NCI-H510A treated with DMSO at 0.1 percent for 48 hours (cell line): ENCODE results near the gene NF1.
"Not testable (repeated sequence)": the region's sequence is repeated elsewhere in the genome, so short reads cannot be mapped to it uniquely, and the experiment has no call there.

Experiments
- DNase-seq: peaks from one replicate; lab custom pipeline; 2025; lab: John Stamatoyannopoulos, UW

The NF1 gene

DNA sequence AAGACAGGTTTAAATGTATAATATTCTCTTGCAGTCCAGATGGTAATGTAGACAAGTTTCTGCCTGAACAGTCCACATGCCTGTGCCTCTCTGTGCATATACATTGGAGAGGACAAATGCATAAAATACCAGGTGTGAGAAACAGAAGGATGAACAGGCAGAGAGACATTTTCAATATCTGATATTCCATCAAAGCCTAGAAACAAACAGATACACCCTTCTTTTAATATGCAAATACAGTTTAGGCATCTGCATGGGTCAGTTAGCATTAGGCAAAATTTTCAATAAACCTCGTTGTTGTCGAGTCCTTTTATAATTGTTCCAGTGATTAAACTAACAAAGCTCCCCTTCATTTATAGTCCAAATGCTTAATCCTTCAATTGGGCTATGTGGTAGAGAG is 201.4 kb downstream of the NF1 start:
- DNase-seq = no peak

DNA sequence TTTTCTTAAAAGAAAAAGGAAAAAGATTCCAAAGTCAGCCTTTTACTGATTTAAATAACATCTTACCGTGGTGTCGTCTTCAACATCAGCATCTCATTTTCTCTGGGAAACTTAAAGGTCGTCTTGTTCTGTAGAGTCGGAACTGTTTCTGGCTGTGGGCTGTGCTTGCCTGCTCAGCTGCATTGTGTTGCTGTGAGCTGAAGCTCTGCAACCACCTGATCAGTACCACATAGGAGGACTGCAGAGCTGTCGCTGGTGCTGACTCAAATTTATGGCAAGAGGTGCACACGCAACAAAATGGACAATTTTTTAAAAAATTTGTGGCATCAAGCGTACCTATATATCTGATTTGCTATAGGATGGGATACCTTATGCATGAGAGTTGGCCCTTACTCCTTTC is 202.3 kb downstream of the NF1 start, which contains the start of gene OMG:
Gene OMG (minus strand): TSS at position 150 of the 400 bp plus-strand sequence. CDS start 908 bp downstream, outside the sequence.
- no peak for DNase-seq

DNA sequence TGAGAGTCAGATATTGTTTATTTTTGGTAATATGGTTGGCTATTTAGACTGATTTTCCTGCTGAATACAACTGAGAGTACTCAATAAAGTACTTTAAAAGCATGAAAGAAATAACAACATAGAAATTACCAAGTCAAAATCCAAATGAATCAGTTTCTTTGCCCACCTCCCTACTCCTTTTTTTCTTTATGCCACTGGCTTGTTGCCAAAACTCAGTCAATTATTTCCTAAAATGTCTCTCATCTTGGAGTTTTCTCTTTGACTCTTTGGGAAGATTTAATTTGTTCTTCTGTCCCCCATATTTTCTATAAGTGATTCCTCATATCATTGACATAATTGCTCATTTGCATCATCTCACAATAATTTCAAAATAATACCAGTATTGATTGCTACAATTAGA is 204.8 kb downstream of the NF1 start:
- DNase-seq = no peak

- DNase-seq = no peak
These were observed 212.9 kb downstream of the NF1 start for GRCh38 chr17:31307640-31308039.

DNA sequence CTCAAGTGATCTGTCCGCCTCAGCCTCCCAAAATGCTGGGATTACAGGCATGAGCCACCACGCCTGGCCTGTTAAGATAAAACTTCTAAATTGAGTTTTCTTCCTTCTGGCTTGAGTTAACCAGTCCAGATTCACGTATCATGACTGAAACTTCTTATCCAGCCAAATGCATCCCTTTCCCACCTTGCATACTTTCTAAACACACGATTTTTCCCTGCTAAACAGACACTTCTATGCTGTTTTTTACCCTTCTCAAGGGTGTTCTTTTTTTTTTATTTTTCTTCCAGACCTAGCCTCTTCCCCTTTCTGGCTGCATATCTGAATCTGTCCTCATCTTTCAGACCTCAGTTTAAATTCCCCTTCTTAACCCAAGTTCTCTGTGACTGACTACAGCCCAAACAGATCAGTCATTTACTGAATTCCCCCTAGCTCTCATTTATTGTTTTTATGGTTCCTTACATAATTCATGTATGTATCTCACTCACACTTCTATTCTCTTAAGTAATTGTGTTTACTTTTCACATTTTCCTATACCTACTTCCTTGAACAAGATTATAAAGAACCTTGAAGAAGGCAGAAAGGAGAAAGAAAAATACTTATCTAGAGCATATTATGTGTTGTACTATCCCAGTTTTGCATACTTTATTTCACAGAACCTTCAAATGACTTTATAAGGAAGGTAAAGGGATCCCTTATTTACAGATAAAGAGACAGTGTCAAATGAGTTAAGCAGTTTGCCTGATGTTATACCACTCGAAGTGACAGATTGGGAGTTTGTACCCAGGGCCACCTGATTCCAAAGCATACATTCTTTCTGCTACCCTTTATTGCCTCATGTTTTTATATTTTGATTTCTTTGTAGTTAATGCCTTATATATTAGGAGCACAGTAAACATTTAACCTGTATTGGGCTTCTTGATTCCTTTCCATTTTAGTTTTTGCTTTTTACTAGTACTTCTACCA is 213.9 kb downstream of the NF1 start:
- no peak for DNase-seq

DNA sequence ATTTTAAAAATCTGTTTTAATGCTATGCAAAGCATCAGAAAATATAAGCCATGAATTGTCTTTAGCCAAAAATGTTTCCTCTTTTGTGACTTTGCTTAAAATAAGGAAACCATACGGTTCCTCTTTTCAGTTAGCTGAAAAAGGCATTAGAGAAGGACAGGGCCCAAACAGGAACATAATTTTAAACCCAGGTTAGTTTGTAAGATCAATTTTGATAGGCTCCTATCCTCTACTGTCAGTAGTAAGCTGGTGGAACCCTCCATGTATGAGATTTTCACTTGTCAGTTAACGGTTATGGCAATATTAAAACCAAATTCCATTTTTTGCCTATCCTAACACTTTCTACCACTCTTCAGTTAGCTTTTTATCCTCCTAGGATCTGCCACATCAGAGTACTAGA is 214.8 kb downstream of the NF1 start:
- DNase-seq = no peak

- no peak for DNase-seq
These were observed 215.5 kb downstream of the NF1 start for GRCh38 chr17:31310260-31310659.

GRCh38 chr17:31310886-31311285 is 216.1 kb downstream of the NF1 start:
- no peak for DNase-seq

DNA sequence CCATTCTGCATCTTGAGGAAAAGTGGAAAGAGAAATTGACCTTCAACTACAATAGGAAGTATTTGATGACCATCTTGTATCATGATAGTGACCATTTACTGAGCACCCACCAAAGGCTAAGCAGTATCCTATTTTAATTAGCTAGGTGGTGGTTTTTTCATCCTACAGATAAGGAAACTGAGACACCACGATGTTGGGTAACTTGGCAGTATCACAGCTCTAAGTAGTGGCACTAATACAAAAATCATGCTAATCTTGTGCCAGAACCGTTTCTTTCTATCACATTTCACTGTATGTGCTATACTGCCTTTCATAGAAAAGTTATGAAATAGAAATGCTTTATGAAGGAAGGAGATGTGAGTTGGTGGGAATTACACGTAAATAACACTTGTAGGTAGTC is 216.7 kb downstream of the NF1 start:
- DNase-seq = no peak

DNA sequence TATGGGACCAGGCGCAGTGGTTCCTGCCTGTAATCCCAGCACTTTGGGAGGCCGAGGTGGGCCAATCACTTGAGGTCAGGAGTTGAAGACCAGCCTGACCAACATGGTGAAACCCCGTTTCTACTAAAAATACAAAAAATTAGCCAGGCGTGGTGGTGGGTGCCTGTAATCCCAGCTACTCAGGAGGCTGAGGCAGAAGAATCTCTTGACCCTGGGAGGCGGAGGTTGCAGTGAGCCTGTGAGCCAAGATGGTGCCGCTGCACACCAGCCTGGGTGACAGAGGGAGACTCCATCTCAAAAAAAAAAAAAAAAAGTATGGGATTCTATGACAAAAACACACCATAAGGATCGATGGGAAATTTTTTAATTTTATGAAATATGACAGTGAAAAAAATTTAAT is 217.4 kb downstream of the NF1 start:
- DNase-seq = not testable (repeated sequence)

DNA sequence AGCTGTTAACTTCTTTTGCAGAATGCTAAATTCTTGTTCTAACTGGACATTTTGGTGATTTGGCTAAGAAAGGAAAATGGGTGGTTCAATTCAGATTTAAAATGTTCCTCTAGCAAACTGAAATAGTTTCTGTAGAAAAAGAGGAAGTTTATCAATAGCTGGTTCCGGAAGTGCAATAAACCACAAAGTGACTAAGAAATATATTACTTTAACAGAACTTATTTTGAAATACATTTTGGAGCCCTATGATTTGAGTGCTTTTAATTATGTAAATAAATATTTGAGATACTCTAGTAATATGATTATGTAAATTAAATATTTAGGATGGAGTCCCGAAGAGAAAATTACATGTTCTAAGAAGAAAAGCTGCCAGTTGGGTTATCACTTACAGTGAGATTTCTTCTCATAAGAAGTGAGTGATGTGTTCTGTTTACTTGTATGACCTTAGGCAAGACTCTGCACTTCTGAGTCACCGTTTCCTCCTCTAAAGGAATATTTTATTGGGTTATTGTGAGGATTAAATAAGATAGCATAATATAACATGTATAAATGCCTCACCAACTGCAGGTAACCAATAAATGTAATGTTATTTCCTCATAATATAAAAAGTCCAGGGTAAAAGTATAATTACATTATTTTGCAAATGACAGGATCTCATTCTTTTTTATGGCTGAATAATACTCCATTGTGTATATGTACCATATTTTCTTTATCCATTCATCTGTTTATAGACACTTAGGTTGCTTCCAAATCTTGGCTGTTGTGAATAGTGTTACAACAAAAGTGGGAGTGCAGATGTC is 219.4 kb downstream of the NF1 start, which contains the start of gene EVI2B:
Gene EVI2B (minus strand): TSS at position 73 of the 800 bp plus-strand sequence. CDS start 8,445 bp downstream, outside the sequence.
- DNase-seq = no peak

- DNase-seq = no peak
These were observed 220.0 kb downstream of the NF1 start for GRCh38 chr17:31314782-31315100.

GRCh38 chr17:31318298-31318801 is 223.6 kb downstream of the NF1 start:
- DNase-seq = no peak

DNA sequence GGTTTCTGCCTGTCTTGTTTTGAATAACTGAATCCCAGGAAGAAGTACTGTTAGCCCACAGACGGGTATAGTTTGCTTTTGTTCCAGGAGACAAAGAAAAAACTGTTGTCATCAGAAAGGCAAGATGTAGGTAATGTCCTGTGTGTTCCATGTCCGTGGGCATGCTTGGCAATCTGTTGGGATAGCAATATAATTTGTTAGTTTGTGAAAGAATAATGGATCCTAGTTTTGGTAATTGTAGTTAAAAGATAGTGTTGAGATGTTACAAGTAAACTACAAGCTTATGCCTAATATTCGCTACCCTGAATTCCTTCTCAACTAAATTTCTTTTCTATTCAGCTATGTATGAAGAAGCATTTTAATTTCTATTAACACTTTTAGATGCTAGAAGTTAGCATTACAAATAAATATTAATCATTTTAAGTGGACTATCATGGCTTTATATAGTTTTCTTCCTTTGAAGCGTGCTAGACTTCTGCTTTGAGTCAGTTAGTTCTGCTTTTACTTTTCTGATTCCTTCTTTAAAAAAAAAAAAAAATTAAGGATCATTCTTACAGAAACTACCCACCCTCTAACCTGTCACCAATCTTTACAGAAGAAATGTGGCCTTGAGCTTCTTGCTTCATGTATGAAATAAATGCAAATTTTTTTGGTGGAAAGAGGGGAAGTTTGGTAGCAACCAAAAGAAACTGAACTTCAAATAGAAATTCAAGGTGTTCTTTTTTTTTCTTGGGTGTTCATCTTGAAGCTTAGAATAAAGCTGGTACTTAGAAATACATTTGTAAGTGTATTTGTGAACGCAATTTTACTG is 224.3 kb downstream of the NF1 start:
- no peak for DNase-seq

GRCh38 chr17:31320241-31320640 is 225.5 kb downstream of the NF1 start:
- no peak for DNase-seq

GRCh38 chr17:31320791-31321190 is 226.0 kb downstream of the NF1 start:
- no peak for DNase-seq

DNA sequence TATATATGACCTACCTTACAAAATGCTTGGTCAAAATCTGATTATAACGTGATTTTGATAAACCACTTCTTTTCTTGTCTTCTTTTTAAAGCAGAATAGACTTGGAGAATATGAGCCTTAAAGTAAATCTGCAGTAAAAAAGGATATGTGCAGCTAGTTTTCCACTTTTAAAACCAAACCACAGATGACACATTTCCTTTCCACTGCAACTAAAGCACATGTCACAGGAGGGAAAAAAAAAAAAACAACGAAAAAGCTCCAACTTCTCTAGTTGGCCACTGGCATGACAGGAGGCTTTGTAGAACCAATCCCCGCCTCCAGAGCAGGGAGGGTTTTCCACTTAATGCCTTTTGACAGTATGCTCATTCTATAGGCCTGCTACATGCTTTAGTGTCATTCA is 226.7 kb downstream of the NF1 start, which contains the start of gene EVI2A:
Gene EVI2A (minus strand): TSS at position 142 of the 400 bp plus-strand sequence. CDS start 2,609 bp downstream, outside the sequence.
- DNase-seq = no peak

DNA sequence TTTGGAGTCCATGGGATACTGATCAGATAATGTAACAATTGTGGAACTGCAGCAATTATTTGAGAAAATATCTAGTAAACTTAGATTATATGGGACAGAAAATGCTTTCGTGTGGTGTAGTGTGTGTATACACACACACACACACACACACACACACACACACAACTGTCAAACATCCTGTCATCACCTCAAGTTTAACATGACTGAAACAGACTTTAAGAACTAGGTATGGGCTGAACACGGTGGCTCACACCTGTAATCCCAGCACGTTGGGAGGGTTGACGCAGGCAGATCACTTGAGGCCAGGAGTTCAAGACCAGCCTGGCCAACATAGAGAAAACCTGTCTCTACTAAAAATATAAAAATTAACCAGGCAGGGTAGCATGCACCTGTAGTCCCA is 227.2 kb downstream of the NF1 start:
- DNase-seq = no peak

- DNase-seq = no peak
These were observed 228.8 kb downstream of the NF1 start for GRCh38 chr17:31323551-31323950.

DNA sequence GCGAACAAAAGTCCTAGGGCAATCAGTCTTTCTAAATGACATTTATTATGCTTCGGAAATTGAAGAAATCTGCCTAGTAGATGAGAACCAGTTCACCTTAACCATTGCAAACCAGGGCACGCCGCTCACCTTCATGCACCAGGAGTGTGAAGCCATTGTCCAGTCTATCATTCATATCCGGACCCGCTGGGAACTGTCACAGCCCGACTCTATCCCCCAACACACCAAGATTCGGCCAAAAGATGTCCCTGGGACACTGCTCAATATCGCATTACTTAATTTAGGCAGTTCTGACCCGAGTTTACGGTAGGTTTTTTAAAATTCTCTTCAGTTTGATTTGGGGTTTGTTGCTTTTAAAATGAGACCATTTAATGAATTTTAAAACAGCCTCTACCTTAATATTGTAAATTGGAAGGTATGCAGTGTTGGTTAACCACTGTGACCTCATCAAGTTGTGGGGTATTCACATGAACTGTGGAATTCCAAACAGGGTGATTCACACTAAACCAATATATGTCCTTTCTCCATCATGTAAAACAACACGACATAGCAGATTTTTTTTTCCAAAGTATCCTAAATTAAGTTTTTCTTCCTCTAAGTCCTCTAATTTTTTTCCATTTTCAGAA is 232.9 kb downstream of the NF1 start:
- DNase-seq = no peak

DNA sequence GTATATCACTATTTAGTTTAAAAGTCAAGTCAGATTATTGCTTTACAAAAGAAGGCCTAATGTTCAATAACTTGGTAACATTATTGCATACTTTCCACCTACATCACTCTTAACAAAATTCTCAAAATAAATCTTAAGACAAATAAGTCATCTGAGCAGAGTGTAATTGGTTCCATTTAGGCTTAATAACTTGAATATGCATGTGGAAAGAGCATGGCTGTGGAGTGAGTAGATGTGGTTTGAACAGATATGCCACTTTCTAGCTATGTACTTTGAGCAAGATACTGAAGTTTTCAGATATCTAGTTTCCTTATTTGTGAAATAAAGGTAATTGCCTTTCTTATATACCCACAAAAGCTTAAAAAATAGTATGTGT is 233.4 kb downstream of the NF1 start:
- no peak for DNase-seq
